C4-2B (cell line): ENCODE measurements around the gene MAFF.

Experiments
- H3K27ac ChIP-seq: fragments of 450-650 bp; 2 replicates; pipeline ENCODE4 v1.5.1; 2017
- ZFX ChIP-seq: fragments of 450-650 bp; IDR thresholded peaks from 2 replicates; pipeline ENCODE4 v1.6.1; 2017
- TF ChIP-seq, protein P1 (sequence below): fragments of 450-650 bp; conservative IDR thresholded peaks from 2 replicates; pipeline ENCODE4 v1.5.1; 2017; ENCODE audit warnings: mild to moderate bottlenecking

MAFF gene

DNA sequence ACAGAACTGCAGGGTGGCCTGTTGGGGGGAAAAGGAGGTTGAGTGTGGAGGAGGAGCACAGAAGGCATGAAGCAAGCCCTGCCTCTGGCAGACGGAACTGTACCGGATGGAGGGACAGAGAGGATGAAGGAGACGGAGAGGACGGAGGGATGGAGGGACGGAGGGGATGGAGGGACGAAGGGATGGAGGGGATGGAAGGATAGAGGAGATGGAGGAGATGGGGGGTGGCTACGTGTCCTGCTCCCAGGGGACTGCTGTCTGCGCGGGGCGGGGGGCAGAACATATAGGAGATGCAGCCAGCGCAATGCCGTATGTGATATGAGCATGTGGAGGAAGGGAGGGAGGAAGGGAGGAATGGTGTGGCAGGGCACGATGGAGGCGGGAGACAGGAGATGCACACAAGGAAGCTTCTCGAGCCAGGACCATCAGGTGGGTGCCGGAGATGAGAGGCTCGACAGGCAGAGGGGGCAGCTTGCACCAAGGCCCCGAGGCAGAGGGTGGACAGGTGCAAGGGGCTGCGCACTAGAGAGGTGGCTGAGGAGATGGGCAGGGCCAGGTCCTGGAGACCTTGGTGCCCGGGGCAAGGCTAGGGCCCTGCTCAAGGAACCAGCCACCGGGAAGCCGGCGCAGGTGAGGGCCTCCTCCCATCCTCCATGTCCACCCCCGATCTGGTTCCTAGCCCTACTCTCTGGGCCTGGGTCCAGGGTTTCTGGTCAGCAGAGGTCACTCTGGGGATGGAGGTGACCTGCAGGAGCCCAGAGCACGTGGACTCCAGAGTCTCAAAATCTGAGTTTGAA, 25.3 kb downstream of the MAFF start:
- H3K27ac ChIP-seq: no peak overlapping the region

DNA sequence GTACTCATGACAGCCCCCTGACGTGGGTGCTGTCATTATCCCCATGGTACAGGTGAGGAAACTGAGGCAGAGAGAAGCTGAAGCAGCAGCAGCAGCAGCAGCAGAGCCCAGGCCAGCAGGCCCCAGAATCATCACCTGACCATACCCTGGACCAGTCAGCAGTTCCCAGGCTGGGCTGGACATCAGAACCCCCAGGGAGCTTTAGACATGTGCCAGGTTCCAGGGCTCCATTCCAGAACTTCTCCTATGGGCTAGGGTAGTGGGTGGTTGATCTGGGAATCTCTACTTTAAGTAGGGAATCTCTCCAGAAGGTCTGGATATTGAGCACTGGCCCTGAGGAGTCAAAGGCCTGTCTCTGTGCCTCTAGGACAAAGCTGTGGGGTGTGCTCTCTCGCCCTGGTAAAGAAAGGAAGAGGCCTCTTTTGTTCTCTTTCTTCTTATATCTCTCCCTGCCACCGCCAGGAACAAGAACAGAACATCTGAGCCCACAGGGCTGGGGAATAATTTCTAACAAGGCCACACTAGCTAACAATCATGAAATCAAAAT, 26.6 kb downstream of the MAFF start:
- TF ChIP-seq ZFX: no peak
- TF ChIP-seq, protein P1, sequence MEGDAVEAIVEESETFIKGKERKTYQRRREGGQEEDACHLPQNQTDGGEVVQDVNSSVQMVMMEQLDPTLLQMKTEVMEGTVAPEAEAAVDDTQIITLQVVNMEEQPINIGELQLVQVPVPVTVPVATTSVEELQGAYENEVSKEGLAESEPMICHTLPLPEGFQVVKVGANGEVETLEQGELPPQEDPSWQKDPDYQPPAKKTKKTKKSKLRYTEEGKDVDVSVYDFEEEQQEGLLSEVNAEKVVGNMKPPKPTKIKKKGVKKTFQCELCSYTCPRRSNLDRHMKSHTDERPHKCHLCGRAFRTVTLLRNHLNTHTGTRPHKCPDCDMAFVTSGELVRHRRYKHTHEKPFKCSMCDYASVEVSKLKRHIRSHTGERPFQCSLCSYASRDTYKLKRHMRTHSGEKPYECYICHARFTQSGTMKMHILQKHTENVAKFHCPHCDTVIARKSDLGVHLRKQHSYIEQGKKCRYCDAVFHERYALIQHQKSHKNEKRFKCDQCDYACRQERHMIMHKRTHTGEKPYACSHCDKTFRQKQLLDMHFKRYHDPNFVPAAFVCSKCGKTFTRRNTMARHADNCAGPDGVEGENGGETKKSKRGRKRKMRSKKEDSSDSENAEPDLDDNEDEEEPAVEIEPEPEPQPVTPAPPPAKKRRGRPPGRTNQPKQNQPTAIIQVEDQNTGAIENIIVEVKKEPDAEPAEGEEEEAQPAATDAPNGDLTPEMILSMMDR: no peak
- no peak overlapping the region for H3K27ac ChIP-seq

More for the DNA sequence above, 25.3 kb downstream of the MAFF start:
- no peak for TF ChIP-seq ZFX
- TF ChIP-seq, protein P1: no peak

DNA sequence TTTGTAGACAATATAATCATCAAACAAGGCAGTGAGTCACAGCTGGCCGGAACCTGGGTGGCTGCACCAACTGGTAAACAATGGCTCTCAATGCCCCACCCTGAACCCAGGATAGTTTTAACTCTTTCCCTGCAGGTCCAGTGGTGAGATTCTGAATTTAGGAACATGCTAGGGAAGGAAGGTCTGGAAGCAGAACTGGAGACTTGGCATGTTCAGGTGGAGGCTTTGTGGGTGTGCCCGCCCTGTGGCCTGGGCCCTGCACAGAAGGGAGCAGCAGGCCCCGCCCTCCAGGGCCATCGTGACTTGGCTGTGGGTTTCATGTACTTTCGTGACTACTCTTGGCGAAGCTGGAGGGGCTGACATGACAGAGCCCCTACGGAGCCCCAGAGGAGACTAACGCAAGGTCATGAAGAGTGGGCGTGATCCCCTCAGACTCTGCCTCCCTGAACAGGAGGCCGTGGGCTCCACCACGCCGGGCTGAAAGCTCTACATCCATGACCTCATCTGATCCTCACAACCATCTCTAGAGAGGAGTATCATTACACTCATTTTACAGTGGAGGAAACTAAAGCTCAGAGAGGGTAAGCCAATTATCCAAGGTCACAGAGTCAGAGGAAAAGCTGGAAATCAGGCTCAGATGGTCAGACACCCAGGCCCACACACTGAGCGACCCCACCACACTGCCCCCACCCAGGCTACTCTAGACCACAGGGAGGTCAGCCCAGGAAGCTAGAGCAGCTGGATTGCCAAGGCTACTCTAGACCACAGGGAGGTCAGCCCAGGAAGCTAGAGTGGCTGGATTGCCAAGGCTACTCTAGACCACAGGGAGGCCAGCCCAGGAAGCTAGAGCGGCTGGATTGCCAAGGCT, 27.3 kb downstream of the MAFF start:
- TF ChIP-seq ZFX: no peak
- TF ChIP-seq, protein P1: no peak
- no peak overlapping the region for H3K27ac ChIP-seq

DNA sequence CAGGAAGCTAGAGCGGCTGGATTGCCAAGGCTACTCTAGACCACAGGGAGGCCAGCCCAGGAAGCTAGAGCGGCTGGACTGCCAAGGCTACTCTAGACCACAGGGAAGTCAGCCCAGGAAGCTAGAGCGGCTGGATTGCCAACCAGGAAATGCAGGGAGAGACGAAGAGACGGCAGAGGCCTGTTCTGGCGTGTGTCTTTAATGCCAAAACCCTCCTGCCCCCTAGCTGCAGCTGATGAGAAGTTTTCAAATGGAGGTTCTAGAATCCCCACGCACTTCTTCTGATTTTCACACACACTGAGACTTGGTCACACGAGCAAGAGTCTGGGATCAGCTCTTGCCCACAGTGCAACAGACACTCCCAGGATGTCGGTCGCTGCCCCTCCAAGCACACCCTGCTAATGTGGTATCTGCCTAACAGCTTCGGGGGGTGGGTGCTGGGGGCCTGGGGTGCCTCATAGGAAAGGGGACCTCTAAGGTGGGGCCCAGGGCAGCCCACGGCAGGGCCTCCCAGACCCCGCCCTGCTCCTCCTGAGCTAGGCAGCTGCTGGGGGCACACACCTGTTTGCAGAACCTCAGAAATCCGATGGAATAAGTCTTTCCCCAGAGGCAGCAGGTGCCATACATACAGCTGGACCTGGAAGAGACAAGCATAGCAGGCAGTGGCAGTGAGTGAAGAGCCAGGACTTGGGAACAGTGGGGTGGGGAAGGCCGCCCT, 28.5 kb downstream of the MAFF start:
- H3K27ac ChIP-seq: no peak overlapping the region

DNA sequence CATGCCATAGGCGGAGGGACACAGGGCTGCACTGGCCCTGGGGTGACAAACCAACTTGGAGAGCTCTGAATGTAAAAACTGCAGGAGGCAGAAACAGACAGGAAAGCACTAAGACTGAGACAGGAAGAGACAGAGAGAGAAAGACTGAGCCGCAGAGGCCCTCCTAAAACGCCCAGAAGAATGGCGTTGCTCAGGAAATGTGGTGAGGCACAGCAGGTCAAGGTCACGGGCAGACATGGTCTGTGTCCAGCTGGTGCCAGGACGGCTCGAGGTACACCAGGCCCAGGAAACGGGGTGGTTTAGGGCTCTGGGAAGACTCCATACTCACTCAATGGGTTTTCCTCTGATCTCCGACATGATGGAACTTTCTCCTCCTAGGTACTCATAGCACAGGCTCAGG, 29.1 kb downstream of the MAFF start:
- H3K27ac ChIP-seq: no peak overlapping the region
- no peak for TF ChIP-seq ZFX
- TF ChIP-seq, protein P1: no peak

More for the DNA sequence above, 28.5 kb downstream of the MAFF start:
- TF ChIP-seq, protein P1: no peak
- TF ChIP-seq ZFX: no peak

DNA sequence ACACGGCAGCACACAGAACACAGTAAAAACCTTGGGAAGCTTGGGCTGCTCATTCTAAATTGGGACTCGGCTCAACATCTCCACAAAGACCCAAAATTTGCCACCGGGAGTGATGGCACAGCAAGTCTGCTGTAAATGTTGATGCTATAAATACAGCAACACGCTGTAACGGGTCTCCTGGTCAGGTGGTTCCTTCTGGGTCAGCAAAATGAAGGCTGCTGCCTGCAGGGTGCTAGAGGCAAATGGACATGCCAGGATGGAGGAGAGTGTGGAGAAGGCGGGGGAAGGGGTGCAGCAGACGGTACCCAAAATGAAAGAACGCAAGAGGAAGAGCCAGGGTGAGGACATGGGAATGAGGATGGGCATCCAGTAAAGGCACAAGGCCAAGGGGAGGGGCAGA, 30.4 kb downstream of the MAFF start:
- H3K27ac ChIP-seq: no peak overlapping the region
- TF ChIP-seq, protein P1: no peak
- TF ChIP-seq ZFX: no peak
